ENCODE measurements around the gene ONECUT1.

GRCh38 chr15:52800828-52801747, 11.0 kb upstream of the ONECUT1 start:
- no peak for TF ChIP-seq CTCF (IDR thresholded peaks at IDR 0.05)
- no peak for TF ChIP-seq POLR2A (IDR thresholded peaks at IDR 0.05)
